HepG2 (cell line): ENCODE measurements around the gene HLF. TPM values are rescaled to one million over a fixed set of nuclear protein-coding genes. Genes with fewer than 3 reads are reported as not detected.

Experiments used
- ATAC-seq: fragments of 200-7000 bp; cut with Tn5 transposase; 3 replicates; pipeline ENCODE4 v1.9.1; 2020; ENCODE audit warnings: mild to moderate bottlenecking, moderate library complexity
- BruUV-seq: library from RNA; stranded (reverse); fragments of 400-500 nt; replicated peaks from 2 replicates; lab custom pipeline; 2021; lab: Mats Ljungman, UMichigan
- CTCF ChIA-PET: fragments of 300-600 bp; formaldehyde crosslinking; extraction: SDS; loops from one replicate; lab custom pipeline; 2021; ENCODE audit warnings: low total read pairs, inconsistent platforms, low intra/inter-chr PET ratio; lab: Yijun Ruan, JAX
- POLR2A ChIA-PET: fragments of 350-600 bp; sonication (Branson Sonifier 250); formaldehyde crosslinking; loops from one replicate; lab custom pipeline; 2020; ENCODE audit warnings: antibody characterized with exemption, inconsistent platforms; lab: Yijun Ruan, JAX
- DNase-seq: peaks from one replicate; pipeline ENCODE4 v3.0.0-alpha.2; 2015; ENCODE audit warnings: low spot score
- FAIRE-seq: peaks from 3 replicates; lab custom pipeline; 2011; peaks lifted over from hg19 to GRCh38; lab: Jason Lieb, UNC
- H2AFZ ChIP-seq: one replicate; pipeline ENCODE4 v1.6.1; 2011; ENCODE audit warnings: low read length, inconsistent platforms
- H3K27ac ChIP-seq: fragments of 300-600 bp; 3 replicates; pipeline ENCODE4 v1.8.0; 2011; ENCODE audit warnings: mixed run types, mild to moderate bottlenecking, mixed read lengths, low read length, inconsistent platforms; ENCODE audit not compliant: insufficient read depth; ENCODE audit errors: extremely low read length
- H3K27me3 ChIP-seq, 2 experiments: fragments of 200-600 bp in 1 of 2; 2 replicates in 1 of 2; 3 replicates in 1 of 2; pipeline versions ENCODE4 v1.6.0 to v1.8.0; 2011; ENCODE audit warnings: low read length in 2 of 2, mild to moderate bottlenecking in 2 of 2, moderate library complexity in 2 of 2, inconsistent platforms in 1 of 2; ENCODE audit not compliant: insufficient read depth in 2 of 2, control insufficient read depth in 1 of 2
- H3K36me3 ChIP-seq, 2 experiments: fragments of 200-600 bp in 1 of 2; replicated peaks in 1 of 2; 2 replicates in 1 of 2; 3 replicates in 1 of 2; pipeline versions ENCODE4 v1.5.1 to v1.8.0; 2011; ENCODE audit warnings: low read length in 2 of 2, inconsistent platforms in 1 of 2; ENCODE audit not compliant: insufficient read depth in 2 of 2, control insufficient read depth in 1 of 2
- H3K4me1 ChIP-seq: 2 replicates; pipeline ENCODE4 v1.5.1; 2012; ENCODE audit warnings: low read length, inconsistent platforms; ENCODE audit not compliant: insufficient read depth
- H3K4me2 ChIP-seq: 2 replicates; pipeline ENCODE4 v1.6.0; 2011; ENCODE audit warnings: low read depth, low read length, inconsistent platforms
- H3K4me3 ChIP-seq, 3 experiments: fragments of 200-600 bp in 1 of 3; sonication (generic), shearing (Covaris generic) in 1 of 3; replicated peaks in 1 of 3; 2 replicates each; pipeline ENCODE4 v1.5.1; 2011 to 2016; ENCODE audit warnings: low read length in 3 of 3, inconsistent platforms in 2 of 3, low read depth in 2 of 3, mild to moderate bottlenecking in 2 of 3, control low read depth in 1 of 3, mixed read lengths in 1 of 3; ENCODE audit not compliant: insufficient read depth in 1 of 3
- H3K79me2 ChIP-seq: one replicate; pipeline ENCODE4 v1.6.1; 2011; ENCODE audit warnings: low read length, inconsistent platforms; ENCODE audit not compliant: insufficient read depth
- H3K9ac ChIP-seq: 2 replicates; pipeline ENCODE4 v1.6.0; 2011; ENCODE audit warnings: mild to moderate bottlenecking, low read depth, low read length, inconsistent platforms; ENCODE audit not compliant: insufficient read depth
- H3K9me3 ChIP-seq: 2 replicates; pipeline ENCODE4 v1.5.1; 2012; ENCODE audit warnings: mild to moderate bottlenecking, low read length
- H4K20me1 ChIP-seq: 2 replicates; pipeline ENCODE4 v1.6.0; 2011; ENCODE audit warnings: inconsistent platforms, mild to moderate bottlenecking, low read length, moderate library complexity; ENCODE audit not compliant: insufficient read depth
- CCDC6 ChIP-seq: sonication (generic); formaldehyde crosslinking; IDR thresholded peaks from 2 replicates; pipeline ENCODE4 v1.8.1; 2022; ENCODE audit warnings: mild to moderate bottlenecking, missing genetic modification reagents, moderate library complexity
- CEBPB ChIP-seq: IDR thresholded peaks from 2 replicates; pipeline ENCODE4 v1.6.1; 2011; ENCODE audit warnings: low read depth, low read length, improper control_type of control experiment, borderline replicate concordance
- KAT2B ChIP-seq: fragments of 150-350 bp; IDR thresholded peaks from 2 replicates; pipeline ENCODE4 v1.6.1; 2014; ENCODE audit warnings: low read depth, low read length, borderline replicate concordance
- POLR2AphosphoS5 ChIP-seq: IDR thresholded peaks from 2 replicates; pipeline ENCODE4 v1.6.1; 2012; ENCODE audit warnings: low read depth, low read length
- REL ChIP-seq: sonication (generic); formaldehyde crosslinking; conservative IDR thresholded peaks from 2 replicates; pipeline ENCODE4 v1.8.0; 2022; ENCODE audit warnings: mild to moderate bottlenecking, missing genetic modification reagents, moderate library complexity
- TCF12 ChIP-seq, 2 experiments: fragments of 450-650 bp in 1 of 2; sonication (generic) in 1 of 2; formaldehyde crosslinking in 1 of 2; IDR thresholded peaks; 2 replicates each; pipeline versions ENCODE4 v1.6.1 to v1.8.0; 2017 to 2022; ENCODE audit warnings: antibody characterized with exemption in 1 of 2, mild to moderate bottlenecking in 1 of 2, missing genetic modification reagents in 1 of 2, moderate library complexity in 1 of 2
- ZFP1 ChIP-seq: IDR thresholded peaks from 2 replicates; pipeline ENCODE4 v1.6.1; 2016
- ZNF629 ChIP-seq: sonication (generic); formaldehyde crosslinking; conservative IDR thresholded peaks from 2 replicates; pipeline ENCODE4 v1.5.0; 2020; ENCODE audit warnings: missing genetic modification reagents
- WGBS: methylation state at CpG from one replicate; pipeline ENCODE4 v1.1.6; 2017; ENCODE audit warnings: low lambda C conversion rate; 5-methylcytosine and 5-hydroxymethylcytosine counted together
- in situ Hi-C: cut with HindIII; loops from 2 replicates; pipeline ENCODE4 v1.10.0; 2017; ENCODE audit warnings: low pct_unique_long_range_greater_than_20kb; ENCODE audit not compliant: extremely low pct_ligation_motif_present
- intact Hi-C: fragments of 100-400 bp; cut with micrococcal nuclease; formaldehyde crosslinking; loops from one replicate; pipeline ENCODE4 v1.10.0; 2022; ENCODE audit not compliant: unreplicated experiment
- polyA plus RNA-seq, 8 experiments: library from polyadenylated mRNA; depleted of rRNA in 3 of 8; stranded (reverse) in 7 of 8; unstranded in 1 of 8; fragments of >200 nt; fragmentation: Illumina TruSeq in 4 of 8; extraction: Trizol in 4 of 8; gene quantifications; 2 replicates each; pipeline versions ENCODE4 v1.2.1 to v1.2.3, GENCODE V29; 2011 to 2016; ENCODE audit warnings: low read depth in 4 of 8, missing spikeins in 1 of 8, mixed read lengths in 1 of 8; ENCODE audit not compliant: insufficient read depth in 1 of 8
- total RNA-seq, 5 experiments: library from RNA; depleted of rRNA; stranded (reverse); fragments of >200 nt; fragmentation: Illumina TruSeq; extraction: Trizol; gene quantifications; 2 replicates each; pipeline ENCODE4 v1.2.3, GENCODE V29; 2016; ENCODE audit warnings: low read depth in 1 of 5
- TF ChIP-seq, protein P1 (sequence below): sonication (generic); formaldehyde crosslinking; IDR thresholded peaks from 2 replicates; pipeline ENCODE4 v1.4.0; 2020; ENCODE audit warnings: missing genetic modification reagents, borderline replicate concordance
- TF ChIP-seq, protein P2 (sequence below): sonication (generic); formaldehyde crosslinking; conservative IDR thresholded peaks from 2 replicates; pipeline ENCODE4 v1.8.1; 2023; ENCODE audit warnings: missing genetic modification reagents

Gene HLF
- total and polyA plus RNA-seq, 2 of the 13 experiments (the other 11 are each of a cell fraction or from before 2014, with no cell fraction given), result 202 to 346 TPM

DNA sequence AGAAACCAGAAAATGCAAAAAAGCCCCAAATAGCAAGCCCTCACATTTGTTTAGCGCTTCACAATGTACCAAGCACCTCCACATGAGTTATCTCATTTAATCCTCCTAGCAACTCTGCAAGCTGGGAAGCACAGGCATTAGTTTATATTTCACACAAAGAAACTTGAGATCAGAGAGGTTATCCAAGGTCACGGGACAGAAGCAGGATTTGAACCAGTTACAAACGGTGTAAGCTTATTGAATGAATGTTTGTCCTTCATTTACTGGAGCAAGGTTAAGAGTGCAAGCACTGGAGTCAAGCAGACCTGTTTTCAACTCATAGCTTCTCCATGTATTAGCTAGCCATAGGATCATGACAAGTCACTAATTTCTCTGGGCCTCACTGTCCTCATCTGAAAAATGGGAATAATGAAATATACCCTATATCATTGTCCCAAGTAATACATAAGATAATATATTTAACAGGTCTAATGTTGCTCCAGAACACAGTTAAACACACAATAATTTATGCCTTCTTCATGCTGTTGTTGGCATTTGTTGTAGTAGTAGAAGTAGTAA is 6.1 kb upstream of the HLF start:
- Histone ChIP-seq H2AFZ (no peak overlapping the region), H3K9me3 (no peaks in the 10 kb centered on the region), H3K27ac (no peak overlapping the region), H3K27me3 (no peaks in the 10 kb centered on the region), H3K79me2 (no peaks in the 10 kb centered on the region), H3K4me2 (no peak overlapping the region), H3K36me3 (no peaks in the 10 kb centered on the region), H3K9ac (no peak overlapping the region), H4K20me1 (no peaks in the 10 kb centered on the region), H3K4me1 (peaks cover 28% of the 10 kb centered on the region), H3K4me3 (no peak overlapping the region)
- no TSS peak for BruUV-seq
- POLR2A ChIA-PET, result interaction anchor here (0.7 to 1.7 kb wide), 2 partner anchors 10 to 12 kb away, joined by 3 read pairs; no protein-coding TSS in a partner anchor
- DNase-seq (no peak), FAIRE-seq (no peak), ATAC-seq (no peak)
- TF ChIP-seq CEBPB, result no peak
- TF ChIP-seq REL (CRISPR knock-in tag), result no peak
- TF ChIP-seq, protein P1, sequence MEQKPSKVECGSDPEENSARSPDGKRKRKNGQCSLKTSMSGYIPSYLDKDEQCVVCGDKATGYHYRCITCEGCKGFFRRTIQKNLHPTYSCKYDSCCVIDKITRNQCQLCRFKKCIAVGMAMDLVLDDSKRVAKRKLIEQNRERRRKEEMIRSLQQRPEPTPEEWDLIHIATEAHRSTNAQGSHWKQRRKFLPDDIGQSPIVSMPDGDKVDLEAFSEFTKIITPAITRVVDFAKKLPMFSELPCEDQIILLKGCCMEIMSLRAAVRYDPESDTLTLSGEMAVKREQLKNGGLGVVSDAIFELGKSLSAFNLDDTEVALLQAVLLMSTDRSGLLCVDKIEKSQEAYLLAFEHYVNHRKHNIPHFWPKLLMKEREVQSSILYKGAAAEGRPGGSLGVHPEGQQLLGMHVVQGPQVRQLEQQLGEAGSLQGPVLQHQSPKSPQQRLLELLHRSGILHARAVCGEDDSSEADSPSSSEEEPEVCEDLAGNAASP (CRISPR knock-in tag), result peak; percentile 63; the same call in 1 of the 2 replicates
- no peak for TF ChIP-seq POLR2AphosphoS5
- no peak for TF ChIP-seq ZFP1 (CRISPR knock-in tag)
- TF ChIP-seq CCDC6 (CRISPR knock-in tag), result no peak
- TF ChIP-seq ZNF629 (CRISPR knock-in tag), result peak; percentile 78
- TF ChIP-seq KAT2B, result no peak
- TF ChIP-seq, protein P2, sequence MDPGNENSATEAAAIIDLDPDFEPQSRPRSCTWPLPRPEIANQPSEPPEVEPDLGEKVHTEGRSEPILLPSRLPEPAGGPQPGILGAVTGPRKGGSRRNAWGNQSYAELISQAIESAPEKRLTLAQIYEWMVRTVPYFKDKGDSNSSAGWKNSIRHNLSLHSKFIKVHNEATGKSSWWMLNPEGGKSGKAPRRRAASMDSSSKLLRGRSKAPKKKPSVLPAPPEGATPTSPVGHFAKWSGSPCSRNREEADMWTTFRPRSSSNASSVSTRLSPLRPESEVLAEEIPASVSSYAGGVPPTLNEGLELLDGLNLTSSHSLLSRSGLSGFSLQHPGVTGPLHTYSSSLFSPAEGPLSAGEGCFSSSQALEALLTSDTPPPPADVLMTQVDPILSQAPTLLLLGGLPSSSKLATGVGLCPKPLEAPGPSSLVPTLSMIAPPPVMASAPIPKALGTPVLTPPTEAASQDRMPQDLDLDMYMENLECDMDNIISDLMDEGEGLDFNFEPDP (CRISPR knock-in tag), result 0 out of 2 replicates have a peak, but pooled peaks have one; percentile 64
- no peak for TF ChIP-seq TCF12 (IDR thresholded peaks at IDR 0.05)
- no peak for TF ChIP-seq TCF12 (CRISPR knock-in tag; IDR thresholded peaks at IDR 0.05)
- in situ Hi-C loops (no loop called here), intact Hi-C loops (no loop called here)
- CTCF ChIA-PET, result no interaction called here
- WGBS, result 86% methylated on average over 3 of the region's 3 CpGs
